Motor neuron (in vitro differentiated cells): Measurements from ENCODE around the gene INPP4B. TPM values are rescaled to one million over a fixed set of nuclear protein-coding genes. Genes with fewer than 3 reads are reported as not detected.

Experiments used
- ATAC-seq, 8 experiments: fragments of 200-7000 bp; cut with Tn5 transposase; replicated peaks in 6 of 8; 2 replicates each; pipeline ENCODE4 v1.8.0; 2021; ENCODE audit warnings: mild to moderate bottlenecking in 8 of 8, moderate library complexity in 8 of 8
- H3K27ac ChIP-seq, 2 donors: fragments of 250-450 bp; sonication (Bioruptor Pico); 2 replicates each; pipeline ENCODE4 v1.9.0; 2021; ENCODE audit warnings: antibody characterized with exemption in 2 of 2, mild to moderate bottlenecking in 2 of 2, moderate library complexity in 1 of 2
- H3K4me1 ChIP-seq, 2 donors: fragments of 250-450 bp; sonication (Bioruptor Pico); replicated peaks in 1 of 2; 2 replicates each; pipeline ENCODE4 v1.6.1; 2021; ENCODE audit warnings: antibody characterized with exemption in 2 of 2, mild to moderate bottlenecking in 2 of 2, moderate library complexity in 1 of 2
- H3K4me3 ChIP-seq, 5 donors: fragments of 250-450 bp; sonication (Bioruptor Pico); 2 replicates each; pipeline ENCODE4 v1.9.0; 2021; ENCODE audit warnings: antibody characterized with exemption in 5 of 5, mild to moderate bottlenecking in 5 of 5, moderate library complexity in 4 of 5
- WGBS, 10 experiments: fragments of 450-650 bp; shearing (Covaris generic); methylation state at CpG; one replicate each; pipeline ENCODE4 v1.0.0; 2022; 5-methylcytosine and 5-hydroxymethylcytosine counted together
- in situ Hi-C, 9 experiments: fragments of 400-800 bp; cut with MboI; loops; one replicate each; pipeline ENCODE4 v1.15.0; 2021; ENCODE audit warnings: low sequenced_read_pairs in 9 of 9, low pct_unique_long_range_greater_than_20kb in 2 of 9; ENCODE audit not compliant: unreplicated experiment in 9 of 9
- total RNA-seq, 8 experiments: library from RNA; unstranded; fragments of 300-600 nt; gene quantifications; 2 replicates each; pipeline versions ENCODE4 v1.2.3 to v1.2.4, GENCODE V29; 2022

Gene INPP4B
- total RNA-seq, 8 experiments from 2014 or later: 0.54 to 62.3 (median 3.9) TPM

- WGBS, 10 experiments: 30 to 100% (median 83%) methylated on average over 1 to 4 of the region's 4 CpGs; no CpG with 5 or more reads in 1 of the 10 experiments
- peaks cover 0 to under 1% of the 10 kb centered on the region in 2 donors for H3K4me1 ChIP-seq
- no peak overlapping the region for H3K4me3 ChIP-seq
- no peak overlapping the region for H3K27ac ChIP-seq
- ATAC-seq: no peak
- in situ Hi-C loops: no loop called here
Observed at GRCh38 chr4:142850478-142850877, 4.4 kb upstream of the INPP4B start.

- in situ Hi-C loops: loop anchor here in 6 of 9 experiments (25.0 kb wide), 4 partner anchors 485 to 1535 kb away; no protein-coding TSS in a partner anchor
- Histone ChIP-seq H3K27ac (no peak overlapping the region), H3K4me1 (peaks cover 4 to 5% of the 10 kb centered on the region in 2 donors), H3K4me3 (peak overlapping the region; percentile 42 to 65 (median 51))
- ATAC-seq: peak; percentile 9 to 66 (median 56)
- 10 to 61% (median 14%) methylated on average over 2 to 8 of the region's 50 CpGs; no CpG with 5 or more reads in 7 of the 10 experiments for WGBS, 10 experiments
Observed at GRCh38 chr4:142846729-142847596, 862 bp upstream of the INPP4B start.

- Histone ChIP-seq H3K4me1 (peaks cover 4 to 5% of the 10 kb centered on the region in 2 donors), H3K4me3 (peak overlapping the region; percentile 42 to 65 (median 51)), H3K27ac (no peak overlapping the region)
- WGBS, 10 experiments: 0 to 36% (median 14%) methylated on average over 1 to 9 of the region's 43 CpGs; no CpG with 5 or more reads in 4 of the 10 experiments
- ATAC-seq: peak; percentile 3 to 47 (median 29)
- in situ Hi-C loops: loop anchor here in 6 of 9 experiments (25.0 kb wide), 4 partner anchors 483 to 1533 kb away; no protein-coding TSS in a partner anchor
Observed at GRCh38 chr4:142845293-142846107, 601 bp downstream of the INPP4B start.

GRCh38 chr4:142844782-142845181 lies 1.3 kb downstream of the INPP4B start:
- peak in 2 of 8 experiments; percentile 7 to 31 for ATAC-seq
- H3K27ac ChIP-seq: no peak overlapping the region
- in situ Hi-C loops: loop anchor here in 6 of 9 experiments (25.0 kb wide), 4 partner anchors 482 to 1532 kb away; no protein-coding TSS in a partner anchor
- WGBS, 10 experiments: 17 to 83% (median 60%) methylated on average over 1 of the region's 1 CpG; no CpG with 5 or more reads in 2 of the 10 experiments
- peaks cover 5 to 7% of the 10 kb centered on the region in 2 donors for H3K4me1 ChIP-seq
- peak overlapping the region in 3 of 5 donors; percentile 48 to 65 (median 51) for H3K4me3 ChIP-seq

- in situ Hi-C loops: loop anchor here in 6 of 9 experiments (25.0 kb wide), 4 partner anchors 478 to 1528 kb away; no protein-coding TSS in a partner anchor
- WGBS, 10 experiments: 0 to 100% (median 57%) methylated on average over 1 of the region's 1 CpG; no CpG with 5 or more reads in 1 of the 10 experiments
- peak in 3 of 8 experiments; percentile 15 to 51 (median 36) for ATAC-seq
Observed at GRCh38 chr4:142840516-142841123, 5.5 kb downstream of the INPP4B start.

GRCh38 chr4:142838778-142839177 lies 7.3 kb downstream of the INPP4B start:
- no peak overlapping the region for H3K4me3 ChIP-seq
- no peak overlapping the region for H3K27ac ChIP-seq
- peak in 2 of 8 experiments; percentile 56 to 73 for ATAC-seq
- WGBS, 10 experiments: 91 to 92% methylated on average over 1 of the region's 1 CpG; no CpG with 5 or more reads in 8 of the 10 experiments
- in situ Hi-C loops: loop anchor here in 6 of 9 experiments (25.0 kb wide), 4 partner anchors 476 to 1526 kb away; no protein-coding TSS in a partner anchor
- peaks cover 0 to 8% of the 10 kb centered on the region in 2 donors for H3K4me1 ChIP-seq

More at GRCh38 chr4:142840516-142841123, 5.5 kb downstream of the INPP4B start:
- H3K27ac ChIP-seq: no peak overlapping the region
- H3K4me1 ChIP-seq: peaks cover 5 to 12% of the 10 kb centered on the region in 2 donors
- no peak overlapping the region for H3K4me3 ChIP-seq

- H3K27ac ChIP-seq: no peak overlapping the region
- no peaks in the 10 kb centered on the region for H3K4me1 ChIP-seq
- in situ Hi-C loops: loop anchor here in 6 of 9 experiments (25.0 kb wide), 4 partner anchors 470 to 1520 kb away; no protein-coding TSS in a partner anchor
- 42 to 100% (median 82%) methylated on average over 1 to 5 of the region's 5 CpGs; no CpG with 5 or more reads in 1 of the 10 experiments for WGBS, 10 experiments
- H3K4me3 ChIP-seq: no peak overlapping the region
- ATAC-seq: no peak
Observed at GRCh38 chr4:142832022-142832421, 14.1 kb downstream of the INPP4B start.

GRCh38 chr4:142826503-142827241 lies 19.4 kb downstream of the INPP4B start:
- no peak for ATAC-seq
- 60 to 100% (median 93%) methylated on average over 1 to 4 of the region's 4 CpGs; no CpG with 5 or more reads in 1 of the 10 experiments for WGBS, 10 experiments
- Histone ChIP-seq H3K4me1 (no peaks in the 10 kb centered on the region), H3K27ac (no peak overlapping the region), H3K4me3 (no peak overlapping the region)
- in situ Hi-C loops: loop anchor here in 6 of 9 experiments (25.0 kb wide), 4 partner anchors 464 to 1514 kb away; no protein-coding TSS in a partner anchor

- Histone ChIP-seq H3K4me1 (no peaks in the 10 kb centered on the region), H3K4me3 (no peak overlapping the region), H3K27ac (no peak overlapping the region)
- in situ Hi-C loops: no loop called here
- 80 to 100% (median 88%) methylated on average over 1 of the region's 1 CpG; no CpG with 5 or more reads in 1 of the 10 experiments for WGBS, 10 experiments
- peak in 1 of 8 experiments; percentile 46 for ATAC-seq
Observed at GRCh38 chr4:142824368-142824767, 21.7 kb downstream of the INPP4B start.

GRCh38 chr4:142823796-142824195 lies 22.3 kb downstream of the INPP4B start:
- in situ Hi-C loops: no loop called here
- 80 to 100% (median 92%) methylated on average over 1 of the region's 1 CpG; no CpG with 5 or more reads in 5 of the 10 experiments for WGBS, 10 experiments
- no peak overlapping the region for H3K27ac ChIP-seq

GRCh38 chr4:142818476-142818875 lies 27.6 kb downstream of the INPP4B start:
- no peak overlapping the region for H3K4me3 ChIP-seq
- H3K27ac ChIP-seq: no peak overlapping the region
- no peak for ATAC-seq
- in situ Hi-C loops: no loop called here
- WGBS, 10 experiments: 63 to 98% (median 89%) methylated on average over 2 to 4 of the region's 4 CpGs
- H3K4me1 ChIP-seq: peaks cover 0 to 4% of the 10 kb centered on the region in 2 donors

More at GRCh38 chr4:142823796-142824195, 22.3 kb downstream of the INPP4B start:
- H3K4me1 ChIP-seq: no peaks in the 10 kb centered on the region
- ATAC-seq: no peak
- no peak overlapping the region for H3K4me3 ChIP-seq
